GM12801 (cell line): Measurements from ENCODE around the gene NOX3.

Source experiments
- CTCF ChIP-seq: IDR thresholded peaks from one replicate; pipeline ENCODE4 v1.5.1; 2011; ENCODE audit warnings: control low read depth; ENCODE audit not compliant: insufficient read length; ENCODE audit errors: extremely low read depth

Gene NOX3

DNA sequence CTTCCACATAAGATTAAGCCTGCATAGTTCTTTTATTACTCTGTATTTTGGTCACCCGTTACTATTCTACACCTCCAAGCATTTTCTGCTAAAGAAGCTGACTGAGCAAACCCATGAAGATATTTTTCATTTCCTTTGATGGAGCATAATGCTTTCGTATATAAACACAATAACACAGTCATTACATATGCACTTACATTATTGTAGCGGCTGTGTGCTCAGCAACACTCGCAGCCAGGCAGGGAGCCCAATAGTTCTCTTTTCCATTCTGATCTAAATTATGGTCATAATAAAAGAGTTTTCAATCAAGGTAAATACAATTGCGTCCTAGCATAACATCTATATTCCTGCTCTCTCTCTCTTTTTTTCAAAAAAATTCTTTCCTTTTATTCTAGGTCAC is 71.7 kb downstream of the NOX3 start:
- TF ChIP-seq CTCF = no peak

- TF ChIP-seq CTCF = no peak
These were observed 73.3 kb downstream of the NOX3 start for GRCh38 chr6:155382338-155382685.

DNA sequence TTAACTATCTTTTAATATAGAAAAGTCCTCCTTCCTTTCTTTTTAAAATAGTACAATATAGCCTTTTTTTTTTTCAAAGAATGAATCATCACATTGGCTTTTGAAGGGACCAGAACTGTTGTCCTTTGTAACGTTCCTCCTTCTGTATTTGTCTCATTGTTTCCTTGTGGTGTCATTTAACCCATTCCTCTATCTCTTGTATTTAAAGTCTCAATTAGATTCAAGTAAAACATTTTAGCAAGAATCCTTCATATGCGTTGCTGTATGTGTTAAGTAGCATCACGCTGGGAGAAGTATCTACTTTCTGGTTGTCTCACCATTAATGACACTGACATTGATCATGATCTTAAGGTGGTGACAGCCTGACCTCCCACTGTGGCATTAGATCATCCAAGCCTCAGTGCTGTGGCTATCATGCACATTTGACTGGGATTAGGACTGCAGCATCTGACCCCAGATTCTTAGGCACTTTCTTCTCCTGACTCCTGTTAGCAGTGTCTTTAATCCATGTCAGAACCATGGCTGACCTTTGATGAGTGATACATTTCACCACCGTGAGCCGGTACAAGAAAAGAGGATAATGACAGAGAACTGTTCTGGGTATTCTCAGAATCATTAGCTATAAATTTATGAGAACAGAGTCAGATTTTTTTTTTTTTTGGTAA is 73.8 kb downstream of the NOX3 start:
- no peak for TF ChIP-seq CTCF

DNA sequence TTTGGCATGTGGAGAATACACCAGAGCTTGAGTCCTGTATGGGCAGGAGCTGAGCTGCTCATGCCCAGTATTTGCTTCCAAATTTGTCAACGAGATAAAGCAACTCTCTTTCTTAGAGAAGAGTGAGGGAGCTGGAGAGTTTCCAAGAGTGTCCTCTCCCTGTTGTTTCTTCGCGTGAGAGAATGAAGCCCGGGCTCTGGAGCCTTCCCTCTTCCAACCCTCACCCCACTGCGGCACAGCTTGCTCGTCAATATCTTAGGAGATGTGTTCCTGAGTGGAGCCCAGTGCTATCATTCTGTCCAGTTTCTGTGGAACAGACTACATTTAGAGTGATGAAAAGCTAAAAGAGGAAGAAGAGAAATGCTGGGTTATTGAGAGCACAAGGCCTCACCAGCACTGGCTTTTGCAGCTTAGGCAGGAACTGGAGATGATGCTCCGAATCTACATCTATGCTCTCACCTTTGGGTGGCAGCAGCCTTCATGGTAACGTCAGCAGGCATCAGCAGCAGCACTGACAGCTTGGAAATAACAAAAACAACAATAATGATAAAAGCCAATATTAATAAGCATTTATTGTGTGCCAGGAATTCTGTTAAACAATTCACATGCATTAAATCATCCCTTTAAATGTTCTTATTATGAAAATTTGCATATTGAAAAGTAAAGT is 74.8 kb downstream of the NOX3 start:
- no peak for TF ChIP-seq CTCF

GRCh38 chr6:155378724-155379123 is 76.9 kb downstream of the NOX3 start:
- TF ChIP-seq CTCF = no peak

- no peak for TF ChIP-seq CTCF
These were observed 77.4 kb downstream of the NOX3 start for GRCh38 chr6:155378276-155378675.

GRCh38 chr6:155377061-155377460 is 78.6 kb downstream of the NOX3 start:
- TF ChIP-seq CTCF = no peak
